ENCODE results near the gene CD52.

GRCh38 chr1:26368006-26368405, 50.2 kb downstream of the CD52 start:
- no peak for TF ChIP-seq CTCF (IDR thresholded peaks at IDR 0.05; ENCODE audit: low read length)
- TF ChIP-seq EZH2 (IDR thresholded peaks at IDR 0.05; ENCODE audit: borderline replicate concordance, low read length), result no peak
